ENCODE measurements around the gene SHOC1. TPM values are rescaled to one million over a fixed set of nuclear protein-coding genes. Genes with fewer than 3 reads are reported as not detected.

SHOC1 gene
- total and polyA plus RNA-seq, 2 donors (not counting 1 experiment from before 2014, with no cell fraction given): not detected

DNA sequence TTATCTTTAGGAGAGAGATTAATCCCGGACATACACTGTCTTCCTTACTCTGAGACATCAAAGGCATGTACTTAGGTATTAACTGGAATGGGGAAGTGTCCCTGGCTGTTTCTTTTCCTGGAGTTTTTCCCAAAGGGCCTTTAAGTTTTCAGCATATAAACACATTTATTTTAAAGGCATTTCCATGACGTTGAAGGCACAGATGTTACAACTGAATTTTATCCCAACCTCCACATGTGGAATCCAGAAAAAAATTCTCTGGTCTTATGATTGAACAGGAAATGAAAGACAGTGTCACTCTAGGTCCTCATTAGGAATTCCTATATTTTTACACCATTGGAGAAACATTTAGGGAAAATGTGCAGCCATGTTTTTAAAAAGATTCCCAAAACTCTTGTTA, 41.6 kb upstream of the SHOC1 start:
- no peak for ATAC-seq (ENCODE audit: low read depth)
- no peaks in the 10 kb centered on the region for H3K27me3 ChIP-seq (replicated peaks in 1 of 4; ENCODE audit: control extremely low read depth in 1 of 4, control insufficient read depth in 3 of 4, insufficient read depth in 4 of 4, low read length in 3 of 4)
- H3K4me3 ChIP-seq (ENCODE audit: control extremely low read depth in 1 of 5, extremely low read depth in 1 of 5, insufficient read depth in 1 of 5, low read depth in 2 of 5, low read length in 4 of 5): no peak overlapping the region
- intact Hi-C loops (cut with micrococcal nuclease): no loop called here
- no peaks in the 10 kb centered on the region for H4K20me1 ChIP-seq (ENCODE audit: control insufficient read depth, insufficient read depth, low read length, poor library complexity, severe bottlenecking)
- H3K9me3 ChIP-seq (ENCODE audit: control extremely low read depth in 1 of 3, control insufficient read depth in 2 of 3, insufficient read depth in 1 of 3, low read length in 2 of 3): no peaks in the 10 kb centered on the region
- H3K4me2 ChIP-seq (replicated peaks; ENCODE audit: low read depth, low read length, poor library complexity, severe bottlenecking): no peak overlapping the region
- H3K9ac ChIP-seq (ENCODE audit: low read length): no peak overlapping the region
- no peaks in the 10 kb centered on the region for H3K79me2 ChIP-seq (ENCODE audit: control insufficient read depth, insufficient read depth, low read length)
- H3K36me3 ChIP-seq (replicated peaks in 1 of 2; ENCODE audit: control extremely low read depth in 1 of 2, control insufficient read depth in 1 of 2, extremely low read depth in 1 of 2, insufficient read depth in 2 of 2, low read length in 1 of 2): no peaks in the 10 kb centered on the region
- Mint-ChIP-seq H3K27ac (no peak overlapping the region), H3K4me3 (no peak overlapping the region), H3K27me3 (peaks cover 4% of the 10 kb centered on the region), H3K9me3 (ENCODE audit: insufficient read depth) (no peaks in the 10 kb centered on the region), H3K4me1 (peaks cover 3% of the 10 kb centered on the region)
- no peak for TF ChIP-seq EZH2 (IDR thresholded peaks at IDR 0.05; ENCODE audit: borderline replicate concordance, insufficient read depth, low read depth, low read length, poor library complexity, severe bottlenecking)
- TF ChIP-seq, protein P1, sequence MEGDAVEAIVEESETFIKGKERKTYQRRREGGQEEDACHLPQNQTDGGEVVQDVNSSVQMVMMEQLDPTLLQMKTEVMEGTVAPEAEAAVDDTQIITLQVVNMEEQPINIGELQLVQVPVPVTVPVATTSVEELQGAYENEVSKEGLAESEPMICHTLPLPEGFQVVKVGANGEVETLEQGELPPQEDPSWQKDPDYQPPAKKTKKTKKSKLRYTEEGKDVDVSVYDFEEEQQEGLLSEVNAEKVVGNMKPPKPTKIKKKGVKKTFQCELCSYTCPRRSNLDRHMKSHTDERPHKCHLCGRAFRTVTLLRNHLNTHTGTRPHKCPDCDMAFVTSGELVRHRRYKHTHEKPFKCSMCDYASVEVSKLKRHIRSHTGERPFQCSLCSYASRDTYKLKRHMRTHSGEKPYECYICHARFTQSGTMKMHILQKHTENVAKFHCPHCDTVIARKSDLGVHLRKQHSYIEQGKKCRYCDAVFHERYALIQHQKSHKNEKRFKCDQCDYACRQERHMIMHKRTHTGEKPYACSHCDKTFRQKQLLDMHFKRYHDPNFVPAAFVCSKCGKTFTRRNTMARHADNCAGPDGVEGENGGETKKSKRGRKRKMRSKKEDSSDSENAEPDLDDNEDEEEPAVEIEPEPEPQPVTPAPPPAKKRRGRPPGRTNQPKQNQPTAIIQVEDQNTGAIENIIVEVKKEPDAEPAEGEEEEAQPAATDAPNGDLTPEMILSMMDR (IDR thresholded peaks at IDR 0.05): no peak
- H3K27ac ChIP-seq (ENCODE audit: low read length in 2 of 2): no peak overlapping the region
- ChIA-PET CTCF (interaction anchor here (0.6 kb wide), 1 partner anchor 508 kb away, joined by 4 read pairs; no protein-coding TSS in a partner anchor), POLR2A (no interaction called here)
- DNase-seq: no peak
- H2AFZ ChIP-seq (ENCODE audit: insufficient read depth, low read depth, low read length, poor library complexity, severe bottlenecking): no peak overlapping the region
- 100% methylated on average over 1 of the region's 2 CpGs for WGBS (ENCODE audit: insufficient coverage)
- no peaks in the 10 kb centered on the region for H3K4me1 ChIP-seq (ENCODE audit: control insufficient read depth in 2 of 2, insufficient read depth in 2 of 2, low read length in 2 of 2)

DNA sequence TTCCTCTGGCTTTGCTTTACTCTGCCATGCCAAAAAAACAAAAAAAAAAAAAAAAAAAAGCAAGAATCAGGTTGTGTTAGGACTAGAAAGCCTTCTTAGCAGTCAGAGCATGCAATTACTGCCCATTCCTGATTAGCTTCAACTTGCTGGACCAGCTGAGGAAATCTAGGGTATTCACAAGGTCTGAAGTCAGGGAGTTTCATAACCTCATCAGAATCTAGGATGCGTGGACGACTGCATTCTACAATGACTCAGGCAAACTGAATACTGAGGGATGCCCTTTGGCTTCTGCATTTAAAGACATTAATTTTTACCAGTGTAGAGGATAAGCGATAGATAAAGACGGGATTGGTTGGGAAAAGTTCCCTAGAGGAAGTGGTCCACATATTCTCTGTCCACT, 39.2 kb upstream of the SHOC1 start:
- Mint-ChIP-seq H3K27me3 (no peaks in the 10 kb centered on the region), H3K4me3 (no peak overlapping the region), H3K27ac (no peak overlapping the region), H3K9me3 (ENCODE audit: insufficient read depth) (no peaks in the 10 kb centered on the region), H3K4me1 (peaks cover 7% of the 10 kb centered on the region)
- Histone ChIP-seq H2AFZ (ENCODE audit: insufficient read depth, low read depth, low read length, poor library complexity, severe bottlenecking) (no peak overlapping the region), H3K27me3 (replicated peaks in 1 of 4; ENCODE audit: control extremely low read depth in 1 of 4, control insufficient read depth in 3 of 4, insufficient read depth in 4 of 4, low read length in 3 of 4) (no peaks in the 10 kb centered on the region), H3K27ac (ENCODE audit: low read length in 2 of 2) (no peak overlapping the region), H3K4me3 (ENCODE audit: control extremely low read depth in 1 of 5, extremely low read depth in 1 of 5, insufficient read depth in 1 of 5, low read depth in 2 of 5, low read length in 4 of 5) (no peak overlapping the region), H3K9ac (ENCODE audit: low read length) (no peak overlapping the region), H3K9me3 (ENCODE audit: control extremely low read depth in 1 of 3, control insufficient read depth in 2 of 3, insufficient read depth in 1 of 3, low read length in 2 of 3) (no peaks in the 10 kb centered on the region), H3K79me2 (ENCODE audit: control insufficient read depth, insufficient read depth, low read length) (no peaks in the 10 kb centered on the region), H3K36me3 (replicated peaks in 1 of 2; ENCODE audit: control extremely low read depth in 1 of 2, control insufficient read depth in 1 of 2, extremely low read depth in 1 of 2, insufficient read depth in 2 of 2, low read length in 1 of 2) (no peaks in the 10 kb centered on the region), H3K4me2 (replicated peaks; ENCODE audit: low read depth, low read length, poor library complexity, severe bottlenecking) (no peak overlapping the region), H4K20me1 (ENCODE audit: control insufficient read depth, insufficient read depth, low read length, poor library complexity, severe bottlenecking) (no peaks in the 10 kb centered on the region), H3K4me1 (ENCODE audit: control insufficient read depth in 2 of 2, insufficient read depth in 2 of 2, low read length in 2 of 2) (peaks cover 3 to 4% of the 10 kb centered on the region in 2 donors)
- intact Hi-C loops (cut with micrococcal nuclease): no loop called here
- CTCF ChIA-PET: interaction anchor here (3.4 kb wide), 1 partner anchor 241 kb away, joined by 25 read pairs; no protein-coding TSS in a partner anchor
- POLR2A ChIA-PET: no interaction called here
- no peak for DNase-seq
- no peak for TF ChIP-seq EZH2 (IDR thresholded peaks at IDR 0.05; ENCODE audit: borderline replicate concordance, insufficient read depth, low read depth, low read length, poor library complexity, severe bottlenecking)
- TF ChIP-seq, protein P1 (IDR thresholded peaks at IDR 0.05): no peak
- 100% methylated on average over 2 of the region's 4 CpGs for WGBS (ENCODE audit: insufficient coverage)
- ATAC-seq (ENCODE audit: low read depth): no peak

Measured in B cell (primary cell).